ENCODE measurements around the gene AOAH.

AOAH gene

DNA sequence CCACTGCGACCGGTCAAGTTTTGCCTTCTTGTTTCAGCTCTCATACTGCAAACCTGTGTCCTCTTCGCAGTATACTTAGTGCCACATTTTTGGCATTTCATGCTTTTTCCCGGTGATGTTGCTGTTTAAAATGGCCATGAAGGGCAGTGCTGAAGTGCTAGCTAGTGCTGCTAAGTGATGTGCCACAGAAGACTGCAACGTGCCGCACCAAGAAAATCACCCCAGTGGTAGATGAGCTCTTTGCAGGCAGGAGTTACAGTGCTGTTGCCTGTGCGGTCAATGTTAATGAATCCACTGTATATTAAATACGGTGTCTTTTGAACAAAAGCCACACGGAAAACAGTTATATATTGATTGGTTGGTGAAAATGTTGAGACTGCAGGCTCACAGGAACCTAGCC is 214.3 kb downstream of the AOAH start:
- H3K4me3 ChIP-seq (ENCODE audit: low read depth in 1 of 2, low read length in 2 of 2), result no peak overlapping the region
- no peak overlapping the region for H3K9ac ChIP-seq (ENCODE audit: low read depth, low read length)
- H3K4me2 ChIP-seq (ENCODE audit: insufficient read depth, low read length), result no peak overlapping the region
- H3K36me3 ChIP-seq (ENCODE audit: insufficient read depth, low read length), result no peaks in the 10 kb centered on the region
- ATAC-seq (ENCODE audit: insufficient read depth, low read depth), result no peak
- no peak overlapping the region for H2AFZ ChIP-seq (ENCODE audit: low read depth, low read length)
- no peaks in the 10 kb centered on the region for H3K27me3 ChIP-seq (ENCODE audit: insufficient read depth, low read length, poor library complexity)
- H3K9me3 ChIP-seq (ENCODE audit: insufficient read depth, low read length, severe bottlenecking), result no peaks in the 10 kb centered on the region
- H3K4me1 ChIP-seq (ENCODE audit: insufficient read depth, low read length), result no peaks in the 10 kb centered on the region
- H4K20me1 ChIP-seq (ENCODE audit: insufficient read depth, low read length), result no peaks in the 10 kb centered on the region
- no peaks in the 10 kb centered on the region for H3K79me2 ChIP-seq (ENCODE audit: insufficient read depth, low read length)
- DNase-seq, result no peak
- TF ChIP-seq CTCF (IDR thresholded peaks at IDR 0.05; ENCODE audit: borderline replicate concordance, extremely low read depth, low read length, poor library complexity, severe bottlenecking) (no peak), EZH2 (IDR thresholded peaks at IDR 0.05; ENCODE audit: borderline replicate concordance, low read depth, low read length, severe bottlenecking) (no peak)
- no peak overlapping the region for H3K27ac ChIP-seq (ENCODE audit: low read length)

GRCh38 chr7:36507475-36508440 is 216.5 kb downstream of the AOAH start:
- H3K9ac ChIP-seq (ENCODE audit: low read depth, low read length), result no peak overlapping the region
- DNase-seq, result no peak
- TF ChIP-seq EZH2 (IDR thresholded peaks at IDR 0.05; ENCODE audit: borderline replicate concordance, low read depth, low read length, severe bottlenecking), result no peak
- no peak for TF ChIP-seq CTCF (IDR thresholded peaks at IDR 0.05; ENCODE audit: borderline replicate concordance, extremely low read depth, low read length, poor library complexity, severe bottlenecking)

DNA sequence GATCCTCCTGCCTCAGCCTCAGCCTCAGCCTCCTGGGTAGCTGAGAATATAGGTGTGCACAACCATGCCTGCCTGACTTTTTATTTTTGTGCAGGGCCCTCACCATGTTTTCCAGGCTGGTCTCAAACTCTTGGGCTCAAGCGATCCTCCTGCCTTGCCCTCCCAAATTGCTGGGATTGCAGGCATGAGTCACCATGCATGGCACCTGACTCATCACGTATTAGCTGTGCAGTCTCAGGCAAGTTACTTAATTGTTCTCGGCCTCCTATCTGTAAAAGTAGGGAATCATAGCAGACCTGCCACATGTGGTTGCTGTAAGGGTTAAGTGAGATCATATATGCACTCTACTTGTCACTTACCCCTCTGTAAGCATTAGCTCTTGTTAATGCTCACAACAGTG is 217.5 kb downstream of the AOAH start:
- no peaks in the 10 kb centered on the region for H3K27me3 ChIP-seq (ENCODE audit: insufficient read depth, low read length, poor library complexity)
- DNase-seq (no peak), ATAC-seq (ENCODE audit: insufficient read depth, low read depth) (no peak)
- no peaks in the 10 kb centered on the region for H3K36me3 ChIP-seq (ENCODE audit: insufficient read depth, low read length)
- H3K4me1 ChIP-seq (ENCODE audit: insufficient read depth, low read length), result no peaks in the 10 kb centered on the region
- H2AFZ ChIP-seq (ENCODE audit: low read depth, low read length), result no peak overlapping the region; the same call in 1 of the 2 replicates
- no peak overlapping the region for H3K4me2 ChIP-seq (ENCODE audit: insufficient read depth, low read length)
- H3K79me2 ChIP-seq (ENCODE audit: insufficient read depth, low read length), result no peaks in the 10 kb centered on the region
- no peaks in the 10 kb centered on the region for H3K9me3 ChIP-seq (ENCODE audit: insufficient read depth, low read length, severe bottlenecking)
- H3K4me3 ChIP-seq (ENCODE audit: low read depth in 1 of 2, low read length in 2 of 2), result no peak overlapping the region
- no peaks in the 10 kb centered on the region for H4K20me1 ChIP-seq (ENCODE audit: insufficient read depth, low read length)
- H3K9ac ChIP-seq (ENCODE audit: low read depth, low read length), result no peak overlapping the region
- no peak for TF ChIP-seq CTCF (IDR thresholded peaks at IDR 0.05; ENCODE audit: borderline replicate concordance, extremely low read depth, low read length, poor library complexity, severe bottlenecking)
- TF ChIP-seq EZH2 (IDR thresholded peaks at IDR 0.05; ENCODE audit: borderline replicate concordance, low read depth, low read length, severe bottlenecking), result no peak
- H3K27ac ChIP-seq (ENCODE audit: low read length), result no peak overlapping the region

More at GRCh38 chr7:36507475-36508440, 216.5 kb downstream of the AOAH start:
- no peaks in the 10 kb centered on the region for H3K9me3 ChIP-seq (ENCODE audit: insufficient read depth, low read length, severe bottlenecking)
- no peak overlapping the region for H3K4me2 ChIP-seq (ENCODE audit: insufficient read depth, low read length)
- no peak for ATAC-seq (ENCODE audit: insufficient read depth, low read depth)
- no peaks in the 10 kb centered on the region for H3K79me2 ChIP-seq (ENCODE audit: insufficient read depth, low read length)
- H2AFZ ChIP-seq (ENCODE audit: low read depth, low read length), result no peak overlapping the region
- no peak overlapping the region for H3K27ac ChIP-seq (ENCODE audit: low read length)
- no peaks in the 10 kb centered on the region for H4K20me1 ChIP-seq (ENCODE audit: insufficient read depth, low read length)
- no peaks in the 10 kb centered on the region for H3K36me3 ChIP-seq (ENCODE audit: insufficient read depth, low read length)
- H3K4me1 ChIP-seq (ENCODE audit: insufficient read depth, low read length), result no peaks in the 10 kb centered on the region
- H3K27me3 ChIP-seq (ENCODE audit: insufficient read depth, low read length, poor library complexity), result no peaks in the 10 kb centered on the region
- no peak overlapping the region for H3K4me3 ChIP-seq (ENCODE audit: low read depth in 1 of 2, low read length in 2 of 2)

Data from DND-41 (cell line).